ENCODE measurements around the gene ACTG1.

The ACTG1 gene

DNA sequence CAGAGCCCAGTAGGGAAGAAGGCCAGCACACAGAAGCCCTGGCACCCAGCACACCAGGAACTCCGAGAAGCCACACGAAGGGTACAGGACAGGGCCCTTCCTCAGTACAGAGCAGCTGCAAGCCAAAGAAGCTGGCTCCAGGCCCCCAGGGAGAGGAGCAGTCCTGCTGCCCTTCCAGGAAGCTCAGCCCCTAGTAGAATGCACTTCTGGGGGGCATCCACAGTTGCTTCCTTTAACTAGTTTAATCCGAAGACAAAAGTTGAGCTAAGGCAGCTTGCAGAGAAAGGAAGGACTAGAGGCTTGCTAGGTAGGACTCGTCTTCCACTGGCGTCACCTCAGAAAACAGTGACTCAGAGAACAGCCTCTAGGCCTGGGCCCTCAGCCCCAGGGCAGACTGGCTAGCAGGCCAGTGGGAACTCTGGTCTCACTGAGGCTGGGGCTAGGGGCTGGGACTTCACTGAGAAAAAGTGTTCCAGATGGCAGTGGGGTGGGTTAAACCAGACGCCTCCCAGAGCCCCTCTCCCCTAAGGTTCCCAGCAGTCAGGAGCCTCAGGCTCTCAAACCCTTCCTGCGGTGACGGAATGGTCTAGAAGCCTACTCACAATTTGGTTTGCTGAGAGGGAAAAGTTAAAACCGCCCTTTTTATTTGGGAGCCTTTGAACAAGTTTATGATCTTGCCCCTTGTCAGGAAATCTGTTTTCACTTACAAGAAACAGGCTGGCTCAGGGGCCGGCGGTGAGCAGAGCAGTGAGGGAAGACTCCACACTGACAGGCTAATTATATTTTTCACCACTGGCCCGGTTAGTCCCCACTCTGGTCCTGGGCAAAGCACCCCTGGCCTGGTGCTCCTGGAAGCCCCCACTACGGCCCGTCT lies 41.4 kb downstream of the ACTG1 start:
- no peak for DNase-seq (ENCODE audit: low read depth)
- in situ Hi-C loops (cut with HindIII; ENCODE audit: low sequenced_read_pairs), result no loop called here
- TF ChIP-seq CTCF (IDR thresholded peaks at IDR 0.05; ENCODE audit: low read depth, low read length, missing control alignments), result no peak
- H3K4me3 ChIP-seq (ENCODE audit: low read depth, low read length), result no peak overlapping the region

- in situ Hi-C loops (cut with HindIII; ENCODE audit: low sequenced_read_pairs), result no loop called here
- TF ChIP-seq CTCF (IDR thresholded peaks at IDR 0.05; ENCODE audit: low read depth, low read length, missing control alignments), result no peak
- no peak for DNase-seq (ENCODE audit: low read depth)
- H3K4me3 ChIP-seq (ENCODE audit: low read depth, low read length), result no peak overlapping the region
Measured at GRCh38 chr17:81470270-81470943, 42.2 kb downstream of the ACTG1 start.

GRCh38 chr17:81469266-81469665 lies 43.3 kb downstream of the ACTG1 start:
- no peak overlapping the region for H3K4me3 ChIP-seq (ENCODE audit: low read depth, low read length)
- in situ Hi-C loops (cut with HindIII; ENCODE audit: low sequenced_read_pairs), result no loop called here
- no peak for DNase-seq (ENCODE audit: low read depth)
- TF ChIP-seq CTCF (IDR thresholded peaks at IDR 0.05; ENCODE audit: low read depth, low read length, missing control alignments), result no peak

DNA sequence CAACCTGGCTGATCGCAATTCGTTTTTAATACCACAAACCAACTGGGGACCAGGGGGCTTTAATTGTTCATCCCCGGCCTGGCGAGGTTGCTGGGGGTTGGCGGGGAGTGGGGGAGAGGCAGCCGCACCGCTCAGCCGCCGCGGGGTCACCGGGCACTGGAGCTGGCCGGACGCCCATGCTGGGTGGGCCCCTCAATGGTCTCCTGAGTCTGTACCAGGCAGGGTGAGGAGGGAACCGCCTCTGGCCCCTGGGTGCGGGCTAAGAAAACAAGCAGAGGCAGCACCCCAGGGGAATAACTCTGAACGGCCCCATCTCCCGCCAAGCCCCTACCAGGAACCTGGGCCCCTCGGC lies 43.9 kb downstream of the ACTG1 start:
- in situ Hi-C loops (cut with HindIII; ENCODE audit: low sequenced_read_pairs), result no loop called here
- no peak overlapping the region for H3K4me3 ChIP-seq (ENCODE audit: low read depth, low read length)
- DNase-seq (ENCODE audit: low read depth), result no peak
- TF ChIP-seq CTCF (IDR thresholded peaks at IDR 0.05; ENCODE audit: low read depth, low read length, missing control alignments), result no peak

DNA sequence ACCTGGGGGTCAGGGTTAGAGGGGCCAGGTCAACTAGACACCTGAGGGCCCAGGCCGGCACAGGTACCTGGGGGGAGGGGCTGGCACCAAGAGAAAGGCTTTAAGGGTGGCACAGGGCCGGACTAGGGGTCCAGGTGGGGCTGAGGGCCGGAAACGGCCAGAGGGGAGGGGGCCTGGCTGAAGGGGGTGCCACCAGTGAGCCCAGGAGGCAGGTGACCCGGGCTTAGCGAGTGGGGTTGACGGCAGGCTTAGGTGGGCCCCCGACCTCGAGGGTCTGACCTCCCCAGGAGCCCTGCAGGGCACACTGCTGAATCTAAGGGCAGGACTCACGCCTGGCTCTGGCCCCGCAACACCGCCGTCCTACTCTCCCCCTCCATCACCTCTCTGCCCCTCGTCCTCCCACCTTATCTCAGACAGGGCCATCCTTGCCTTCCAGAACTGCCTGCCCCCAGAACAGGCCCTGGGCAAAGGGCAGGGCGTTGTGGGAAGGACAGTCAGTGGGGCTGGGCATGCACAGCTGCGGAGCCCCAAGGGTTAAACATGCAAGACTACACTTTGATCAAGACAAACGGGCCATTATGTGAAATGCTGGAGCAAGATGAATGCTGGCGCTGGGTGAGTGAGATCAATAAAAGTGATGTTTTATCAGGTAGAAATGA lies 44.4 kb downstream of the ACTG1 start:
- TF ChIP-seq CTCF (IDR thresholded peaks at IDR 0.05; ENCODE audit: low read depth, low read length, missing control alignments), result no peak
- H3K4me3 ChIP-seq (ENCODE audit: low read depth, low read length), result no peak overlapping the region
- in situ Hi-C loops (cut with HindIII; ENCODE audit: low sequenced_read_pairs), result no loop called here
- no peak for DNase-seq (ENCODE audit: low read depth)

DNA sequence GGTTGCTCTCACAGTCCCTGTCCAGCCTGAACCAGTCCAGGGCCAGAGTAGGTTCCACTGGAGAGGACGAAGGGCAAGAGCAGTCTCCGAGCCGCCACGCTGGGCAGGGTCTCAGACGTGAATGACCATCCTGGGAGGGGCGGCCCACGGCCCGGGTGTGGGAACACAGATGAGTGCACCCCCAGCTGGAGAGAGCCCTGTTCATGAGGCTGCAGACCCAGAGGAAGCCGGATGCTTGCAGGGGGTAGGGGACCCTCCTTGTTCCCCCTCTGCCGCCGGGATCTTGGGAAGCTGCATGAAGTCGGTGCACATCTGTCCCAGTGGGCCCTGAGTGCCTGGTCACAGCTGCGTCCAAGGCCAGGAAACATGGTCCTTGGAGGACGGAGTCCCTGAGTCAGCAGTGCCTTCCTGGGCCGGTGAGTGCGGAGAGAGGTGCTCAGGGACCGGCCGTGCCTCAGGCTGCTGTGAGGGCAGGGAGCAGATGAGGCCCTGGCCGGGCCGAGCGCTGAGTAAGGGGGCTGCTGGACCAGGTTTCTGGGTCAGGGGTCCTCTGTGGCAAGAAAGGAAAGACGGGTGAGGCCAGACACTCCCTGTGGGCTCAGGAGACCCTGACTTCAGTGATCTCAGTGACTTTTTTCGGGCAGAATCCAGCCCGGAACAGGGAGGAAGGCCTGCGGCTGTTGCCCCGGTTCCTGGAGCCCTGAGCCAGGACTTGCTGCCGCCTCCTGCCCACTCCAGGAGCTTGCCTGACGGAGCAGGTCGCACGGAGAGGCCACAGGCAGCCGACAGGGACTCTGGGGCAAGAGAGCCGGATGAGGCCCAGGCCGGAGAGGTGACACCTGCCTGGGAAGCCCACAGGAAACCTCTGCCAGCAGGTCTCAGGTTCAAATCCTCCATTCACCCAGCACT lies 45.8 kb downstream of the ACTG1 start:
- DNase-seq (ENCODE audit: low read depth), result no peak
- no peak for TF ChIP-seq CTCF (IDR thresholded peaks at IDR 0.05; ENCODE audit: low read depth, low read length, missing control alignments)
- no peak overlapping the region for H3K4me3 ChIP-seq (ENCODE audit: low read depth, low read length)
- in situ Hi-C loops (cut with HindIII; ENCODE audit: low sequenced_read_pairs), result no loop called here
